GM23338 (cell line): Measurements from ENCODE around the gene AJUBA. TPM values are rescaled to one million over a fixed set of nuclear protein-coding genes. Genes with fewer than 3 reads are reported as not detected.
A peak's percentile ranks its signal among the peaks of the same experiment; 100 is the strongest.

ENCODE experiments used
- ATAC-seq: fragments of 200-7000 bp; cut with Tn5 transposase; 3 replicates; pipeline ENCODE4 v1.9.1; 2020
- DNase-seq: peaks from one replicate; pipeline ENCODE4 v3.0.0-alpha.2; 2015; ENCODE audit warnings: low spot score
- H2AFZ ChIP-seq: fragments of 200-600 bp; sonication (generic); 2 replicates; pipeline ENCODE4 v1.8.0; 2016; ENCODE audit warnings: antibody characterized with exemption, mild to moderate bottlenecking, moderate library complexity
- H3F3A ChIP-seq: fragments of 200-600 bp; sonication (generic); replicated peaks from 2 replicates; pipeline ENCODE4 v1.8.0; 2017; ENCODE audit warnings: antibody characterized with exemption, mixed run types, low read depth
- H3K27ac ChIP-seq: fragments of 200-600 bp; sonication (generic); 2 replicates; pipeline ENCODE4 v1.6.1; 2016; ENCODE audit warnings: low read depth
- H3K27me3 ChIP-seq: fragments of 200-600 bp; sonication (generic); 2 replicates; pipeline ENCODE4 v1.8.0; 2016; ENCODE audit warnings: mild to moderate bottlenecking, mixed run types, moderate library complexity; ENCODE audit not compliant: insufficient read depth
- H3K36me3 ChIP-seq: fragments of 200-600 bp; sonication (generic); 2 replicates; pipeline ENCODE4 v1.8.0; 2016; ENCODE audit warnings: mild to moderate bottlenecking; ENCODE audit not compliant: insufficient read depth
- H3K4me1 ChIP-seq: fragments of 200-600 bp; sonication (generic); 2 replicates; pipeline ENCODE4 v1.8.0; 2016; ENCODE audit warnings: mild to moderate bottlenecking, moderate library complexity; ENCODE audit not compliant: insufficient read depth
- H3K4me2 ChIP-seq: fragments of 200-600 bp; sonication (generic); 2 replicates; pipeline ENCODE4 v1.7.1; 2017; ENCODE audit warnings: mixed run types
- H3K4me3 ChIP-seq: fragments of 200-600 bp; sonication (generic); 2 replicates; pipeline ENCODE4 v1.6.1; 2016; ENCODE audit warnings: mixed run types
- H3K79me2 ChIP-seq: fragments of 200-600 bp; sonication (generic); replicated peaks from 2 replicates; pipeline ENCODE4 v1.8.0; 2017; ENCODE audit warnings: mild to moderate bottlenecking; ENCODE audit not compliant: insufficient read depth
- H3K9me2 ChIP-seq: fragments of 200-600 bp; sonication (generic); 2 replicates; pipeline ENCODE4 v1.8.0; 2017; ENCODE audit not compliant: insufficient read depth
- H4K20me1 ChIP-seq: fragments of 200-600 bp; sonication (generic); replicated peaks from 2 replicates; pipeline ENCODE4 v1.8.0; 2017; ENCODE audit warnings: mild to moderate bottlenecking; ENCODE audit not compliant: insufficient read depth
- H3K27ac Mint-ChIP-seq: 2 replicates; pipeline ENCODE4 v1.8.0; 2020; ENCODE audit warnings: inconsistent platforms, mild to moderate bottlenecking, moderate library complexity, mixed read lengths
- H3K27me3 Mint-ChIP-seq: 3 replicates; pipeline ENCODE4 v1.8.0; 2022; ENCODE audit warnings: low read depth, mild to moderate bottlenecking, moderate library complexity, mixed read lengths, inconsistent platforms; ENCODE audit not compliant: insufficient read depth, poor library complexity
- H3K36me3 Mint-ChIP-seq: 3 replicates; pipeline ENCODE4 v1.8.0; 2021; ENCODE audit warnings: low read depth, mild to moderate bottlenecking, inconsistent platforms, moderate library complexity, mixed read lengths
- H3K4me1 Mint-ChIP-seq: 3 replicates; pipeline ENCODE4 v1.8.0; 2020; ENCODE audit warnings: mild to moderate bottlenecking, inconsistent platforms, mixed read lengths
- H3K4me3 Mint-ChIP-seq: 3 replicates; pipeline ENCODE4 v1.8.0; 2021; ENCODE audit warnings: moderate library complexity, mild to moderate bottlenecking, inconsistent platforms, mixed read lengths
- H3K9me3 Mint-ChIP-seq: 3 replicates; pipeline ENCODE4 v1.8.0; 2020; ENCODE audit warnings: moderate library complexity, mild to moderate bottlenecking, inconsistent platforms, mixed read lengths
- CREB1 ChIP-seq: fragments of 250-450 bp; sonication (Bioruptor Pico); IDR thresholded peaks from 2 replicates; pipeline ENCODE4 v1.5.0; 2020; ENCODE audit warnings: low read depth, mild to moderate bottlenecking, moderate library complexity
- CTCF ChIP-seq, 2 experiments: fragments of 200-600 bp in 1 of 2; sonication (generic) in 1 of 2; conservative IDR thresholded peaks; 2 replicates each; pipeline versions ENCODE4 v1.5.1 to v1.6.1; 2016 to 2017; ENCODE audit warnings: antibody characterized with exemption in 2 of 2, low read depth in 2 of 2, mild to moderate bottlenecking in 2 of 2, moderate library complexity in 1 of 2
- ETS1 ChIP-seq: IDR thresholded peaks from 2 replicates; pipeline ENCODE4 v1.6.1; 2016; ENCODE audit warnings: antibody characterized with exemption
- EZH2 ChIP-seq: fragments of 200-600 bp; sonication (generic); IDR thresholded peaks from one replicate; pipeline ENCODE4 v1.8.0; 2017; ENCODE audit warnings: antibody characterized with exemption, mild to moderate bottlenecking, low read depth; ENCODE audit not compliant: unreplicated experiment
- JUNB ChIP-seq: IDR thresholded peaks from one replicate; pipeline ENCODE4 v1.6.1; 2016; ENCODE audit warnings: antibody characterized with exemption; ENCODE audit not compliant: unreplicated experiment
- POLR2AphosphoS5 ChIP-seq: IDR thresholded peaks from 2 replicates; pipeline ENCODE4 v1.6.1; 2016; ENCODE audit warnings: antibody characterized with exemption, low read depth
- STAT1 ChIP-seq: IDR thresholded peaks from one replicate; pipeline ENCODE4 v1.6.1; 2016; ENCODE audit warnings: antibody characterized with exemption; ENCODE audit not compliant: unreplicated experiment
- ZNF462 ChIP-seq: fragments of 250-450 bp; sonication (Bioruptor Pico); IDR thresholded peaks from 2 replicates; pipeline ENCODE4 v1.5.0; 2020; ENCODE audit warnings: mild to moderate bottlenecking, moderate library complexity
- polyA plus RNA-seq: library from polyadenylated mRNA; unstranded; fragments of >200 nt; fragmentation: Nextera tagmentation; extraction: Ambion mirVana; gene quantifications from 2 replicates; pipeline ENCODE4 v1.2.1, GENCODE V29; 2016
- total RNA-seq: library from RNA; depleted of rRNA; stranded (reverse); fragments of >200 nt; shearing (Covaris generic); gene quantifications from 2 replicates; pipeline ENCODE4 v1.2.3, GENCODE V29; 2014

Gene AJUBA
- total and polyA plus RNA-seq, 2 experiments from 2014 or later, result 11.8 to 55.9 TPM

GRCh38 chr14:22986508-22987054, 4.2 kb upstream of the AJUBA start:
- 0 out of 2 replicates have a peak, but pooled peaks cover 6% of the 10 kb centered on the region for H3F3A ChIP-seq
- peak; percentile 94 for DNase-seq
- H3K36me3 Mint-ChIP-seq, result peaks cover 15% of the 10 kb centered on the region
- H3K9me3 Mint-ChIP-seq, result peaks cover 14% of the 10 kb centered on the region; the same call in 2 of the 3 replicates
- H3K36me3 ChIP-seq, result no peaks in the 10 kb centered on the region
- H3K27ac Mint-ChIP-seq, result no peak overlapping the region
- H3K4me3 ChIP-seq, result no peak overlapping the region
- peaks cover 8% of the 10 kb centered on the region for H3K27me3 Mint-ChIP-seq
- no peak overlapping the region for H2AFZ ChIP-seq
- H3K4me2 ChIP-seq, result no peak overlapping the region
- peak; percentile 36 for ATAC-seq
- no peak overlapping the region for H3K4me3 Mint-ChIP-seq
- no peaks in the 10 kb centered on the region for H3K9me2 ChIP-seq
- no peak for TF ChIP-seq STAT1
- peak; percentile 98 for TF ChIP-seq CTCF (conservative IDR thresholded peaks at IDR 0.05; ENCODE audit: low read depth in 2 of 2)
- TF ChIP-seq EZH2, result no peak
- H4K20me1 ChIP-seq, result no peaks in the 10 kb centered on the region; the same call in 1 of the 2 replicates
- H3K4me1 Mint-ChIP-seq, result peaks cover 5% of the 10 kb centered on the region; the same call in 2 of the 3 replicates
- H3K27me3 ChIP-seq, result peaks cover 6% of the 10 kb centered on the region
- H3K4me1 ChIP-seq, result 0 out of 2 replicates have a peak, but pooled peaks cover 5% of the 10 kb centered on the region
- peaks cover 6% of the 10 kb centered on the region for H3K79me2 ChIP-seq
- no peak overlapping the region for H3K27ac ChIP-seq

- Histone ChIP-seq H2AFZ (no peak overlapping the region), H3K9me2 (no peaks in the 10 kb centered on the region), H3K79me2 (peaks cover 11% of the 10 kb centered on the region), H3F3A (0 out of 2 replicates have a peak, but pooled peaks cover 6% of the 10 kb centered on the region), H3K4me3 (no peak overlapping the region), H3K4me2 (no peak overlapping the region), H3K27ac (0 out of 2 replicates have a peak overlapping the region, but pooled peaks have one; percentile 1), H4K20me1 (no peaks in the 10 kb centered on the region; the same call in 1 of the 2 replicates), H3K27me3 (peaks cover 12% of the 10 kb centered on the region), H3K36me3 (no peaks in the 10 kb centered on the region), H3K4me1 (0 out of 2 replicates have a peak, but pooled peaks cover 5% of the 10 kb centered on the region)
- Mint-ChIP-seq H3K36me3 (peaks cover 15% of the 10 kb centered on the region), H3K27ac (no peak overlapping the region), H3K27me3 (peaks cover 8% of the 10 kb centered on the region), H3K4me3 (no peak overlapping the region), H3K4me1 (peaks cover 5% of the 10 kb centered on the region; the same call in 2 of the 3 replicates), H3K9me3 (peaks cover 14% of the 10 kb centered on the region; the same call in 2 of the 3 replicates)
- ATAC-seq, result no peak
- no peak for DNase-seq
- TF ChIP-seq ETS1, result no peak
- TF ChIP-seq JUNB, result no peak
- TF ChIP-seq CREB1 (CRISPR knock-in tag), result no peak
- no peak for TF ChIP-seq POLR2AphosphoS5
- TF ChIP-seq STAT1, result no peak
- TF ChIP-seq ZNF462 (CRISPR knock-in tag), result no peak
- TF ChIP-seq EZH2, result no peak
- no peak for TF ChIP-seq CTCF (conservative IDR thresholded peaks at IDR 0.05; ENCODE audit: low read depth in 2 of 2)
Measured at GRCh38 chr14:22985894-22986507, 3.6 kb upstream of the AJUBA start.
